ENCODE data around the gene RASGRF1.

GRCh38 chr15:78937132-78937739 lies 153.3 kb downstream of the RASGRF1 start:
- TF ChIP-seq CTCF (IDR thresholded peaks at IDR 0.05; ENCODE audit: insufficient read depth, low read length) (no peak), REST (IDR thresholded peaks at IDR 0.05; ENCODE audit: insufficient replicate concordance, low read depth) (no peak), POLR2AphosphoS5 (IDR thresholded peaks at IDR 0.05; ENCODE audit: low read depth) (no peak)
